COR-L47 (cell line): ENCODE results near the gene ACTR1B.
"Not testable (repeated sequence)": the region's sequence is repeated elsewhere in the genome, so short reads cannot be mapped to it uniquely, and the experiment has no call there.

Source experiments
- DNase-seq: peaks from one replicate; lab custom pipeline; 2025; lab: John Stamatoyannopoulos, UW

Gene ACTR1B

GRCh38 chr2:97663962-97664635, at the start of gene ACTR1B:
TSS of gene ACTR1B (minus strand) at chr2:97664044. CDS start at chr2:97663890, 154 bp downstream.
- peak; percentile 99 for DNase-seq

GRCh38 chr2:97712693-97713295, 49.0 kb upstream of the ACTR1B start:
- no peak for DNase-seq

GRCh38 chr2:97712175-97712574, 48.3 kb upstream of the ACTR1B start:
- not testable (repeated sequence) for DNase-seq

GRCh38 chr2:97711394-97711711, 47.5 kb upstream of the ACTR1B start:
- no peak for DNase-seq

- no peak for DNase-seq
These were observed 44.8 kb upstream of the ACTR1B start for GRCh38 chr2:97708608-97709007.

GRCh38 chr2:97708048-97708380, 44.2 kb upstream of the ACTR1B start:
- DNase-seq: no peak

GRCh38 chr2:97707362-97708047, 43.7 kb upstream of the ACTR1B start:
- no peak for DNase-seq

- DNase-seq: no peak
These were observed 43.0 kb upstream of the ACTR1B start for GRCh38 chr2:97706708-97707345.

DNA sequence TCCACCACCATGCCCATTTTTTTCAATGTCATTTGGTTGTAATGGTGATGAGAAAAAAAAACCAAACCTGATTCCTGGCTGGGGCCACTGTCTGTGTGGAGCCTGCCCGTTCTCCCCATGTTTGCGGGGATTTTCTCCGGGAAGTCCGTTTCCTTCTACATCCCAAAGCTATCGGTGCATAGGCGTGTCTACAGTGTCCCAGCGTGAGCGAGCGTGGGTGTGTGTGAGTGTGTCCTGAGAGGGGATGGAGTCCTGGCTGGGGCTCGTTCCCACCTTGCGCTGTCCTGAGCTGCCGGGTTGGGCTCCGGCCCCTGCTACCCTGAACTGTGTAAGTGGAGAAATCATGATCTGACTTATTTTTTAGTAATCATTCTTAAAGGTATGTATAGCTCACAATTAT, 42.3 kb upstream of the ACTR1B start:
- no peak for DNase-seq

DNA sequence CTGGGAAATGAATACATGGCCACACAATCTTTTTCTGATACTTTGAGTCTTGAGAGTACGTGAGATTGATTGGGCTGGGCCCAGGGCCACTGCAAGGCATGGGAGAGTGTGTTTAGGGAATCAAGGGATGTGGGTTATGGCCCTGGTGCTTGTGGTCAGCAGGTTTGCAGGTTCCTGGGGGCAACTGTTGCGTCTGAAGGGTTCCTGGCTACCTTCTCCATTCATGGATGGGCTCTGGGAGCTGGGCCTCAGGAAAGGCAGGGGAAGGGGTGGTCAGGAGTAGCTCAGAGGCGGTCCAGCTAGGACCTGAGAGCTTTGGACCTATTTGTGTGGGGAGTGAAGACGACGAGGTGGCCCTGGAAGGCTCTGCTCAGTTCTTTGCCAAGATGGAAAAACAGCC, 41.1 kb upstream of the ACTR1B start:
- DNase-seq: no peak

DNA sequence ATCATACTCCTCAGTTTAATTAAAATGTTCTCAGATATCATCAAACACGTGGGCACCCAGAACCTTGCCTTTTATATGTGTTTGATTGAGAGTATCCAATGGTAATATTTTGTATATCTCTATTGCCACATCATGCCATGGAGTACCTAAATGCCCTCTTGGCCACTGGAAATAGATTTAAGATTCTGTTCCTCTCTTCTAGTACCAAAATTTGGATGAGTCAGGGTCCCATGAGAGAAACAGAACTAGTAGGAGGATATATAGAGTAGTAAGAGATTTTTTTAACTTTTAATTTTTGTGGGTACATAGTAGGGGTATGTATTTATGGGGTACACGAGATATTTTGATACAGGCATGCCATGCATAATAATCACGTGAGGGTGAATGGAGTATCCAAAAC, 39.9 kb upstream of the ACTR1B start:
- no peak for DNase-seq

DNA sequence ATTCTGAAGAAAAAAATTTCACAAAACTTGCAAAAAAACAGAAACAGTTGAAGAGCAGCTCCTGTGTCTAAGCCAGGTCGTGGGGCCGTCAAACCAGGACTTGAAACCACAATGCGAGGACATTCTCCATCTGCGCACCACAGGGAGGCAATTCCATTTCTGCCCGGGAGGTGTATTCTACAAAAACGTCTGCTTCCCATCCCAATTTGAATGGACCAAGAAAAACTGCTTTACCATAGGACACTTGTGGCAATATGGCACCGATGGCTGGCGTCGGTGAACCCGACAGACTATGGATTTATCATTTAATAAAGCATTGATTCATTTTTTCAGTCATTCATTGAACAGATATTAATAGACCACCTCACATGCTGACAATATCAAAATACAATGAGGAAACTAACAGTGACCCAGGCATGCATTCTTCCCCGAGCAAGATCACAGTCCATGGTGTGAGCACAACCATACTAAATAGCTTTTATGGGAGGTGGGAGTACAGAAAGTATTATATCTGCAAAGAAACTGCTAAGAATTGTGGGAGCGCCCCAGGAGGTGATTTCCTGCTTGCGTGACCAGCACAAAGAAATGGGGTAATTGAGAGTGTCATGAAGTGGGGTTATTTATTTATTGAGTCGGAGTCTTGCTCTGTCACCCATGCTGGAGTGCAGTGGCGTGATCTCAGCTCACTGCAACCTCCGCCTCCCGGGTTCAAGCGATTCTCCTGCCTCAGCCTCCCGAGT, 39.1 kb upstream of the ACTR1B start:
- DNase-seq: no peak

DNA sequence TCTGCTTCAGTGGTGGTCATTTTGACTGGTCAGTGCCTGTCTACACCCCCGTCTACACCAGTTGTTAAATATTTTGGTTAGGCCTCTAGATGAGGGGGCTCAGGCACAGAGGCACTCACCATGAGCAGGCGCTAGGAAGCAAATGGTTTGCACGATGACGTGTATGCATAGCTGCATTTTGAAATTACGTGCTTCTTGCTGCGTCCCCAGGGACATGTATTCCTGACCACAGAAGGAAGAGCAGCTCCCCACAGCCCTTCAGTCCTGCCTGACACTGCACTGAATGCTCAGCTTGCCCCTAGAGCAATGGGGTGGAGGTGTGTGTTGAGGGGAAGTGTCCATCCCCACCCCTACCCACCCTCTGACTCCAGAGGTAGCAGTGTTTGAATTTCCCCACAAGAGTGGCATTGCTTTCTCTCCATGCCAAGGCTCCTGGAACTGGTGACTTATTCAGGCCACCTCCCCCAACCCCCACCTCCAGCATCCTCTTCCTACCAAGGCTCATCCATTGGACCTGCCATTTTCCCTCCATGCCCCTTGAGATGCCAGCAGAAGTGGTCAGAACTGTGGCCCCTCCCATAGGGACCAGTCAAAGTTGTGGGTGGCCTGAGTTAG, 38.1 kb upstream of the ACTR1B start:
- no peak for DNase-seq

DNA sequence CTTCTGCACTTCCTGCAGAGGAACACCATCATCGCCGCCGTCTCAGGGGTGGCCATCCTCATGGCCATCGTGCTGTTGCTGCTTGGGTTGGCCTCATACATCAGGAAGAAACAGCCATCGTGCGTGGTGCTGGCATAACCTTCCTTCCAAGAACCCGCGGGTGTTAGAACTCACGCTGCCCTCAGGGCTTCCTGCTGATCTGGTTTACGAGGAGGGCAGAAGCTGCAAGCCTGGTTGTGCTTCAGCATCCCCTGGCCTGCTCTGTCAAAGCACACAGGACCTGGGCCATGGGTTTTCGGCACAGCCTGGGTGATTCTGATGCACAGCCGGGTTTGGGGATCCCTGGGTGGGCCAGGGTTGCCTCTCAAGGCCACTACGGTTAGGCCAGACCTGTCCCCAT, 37.3 kb upstream of the ACTR1B start:
- DNase-seq: no peak

DNA sequence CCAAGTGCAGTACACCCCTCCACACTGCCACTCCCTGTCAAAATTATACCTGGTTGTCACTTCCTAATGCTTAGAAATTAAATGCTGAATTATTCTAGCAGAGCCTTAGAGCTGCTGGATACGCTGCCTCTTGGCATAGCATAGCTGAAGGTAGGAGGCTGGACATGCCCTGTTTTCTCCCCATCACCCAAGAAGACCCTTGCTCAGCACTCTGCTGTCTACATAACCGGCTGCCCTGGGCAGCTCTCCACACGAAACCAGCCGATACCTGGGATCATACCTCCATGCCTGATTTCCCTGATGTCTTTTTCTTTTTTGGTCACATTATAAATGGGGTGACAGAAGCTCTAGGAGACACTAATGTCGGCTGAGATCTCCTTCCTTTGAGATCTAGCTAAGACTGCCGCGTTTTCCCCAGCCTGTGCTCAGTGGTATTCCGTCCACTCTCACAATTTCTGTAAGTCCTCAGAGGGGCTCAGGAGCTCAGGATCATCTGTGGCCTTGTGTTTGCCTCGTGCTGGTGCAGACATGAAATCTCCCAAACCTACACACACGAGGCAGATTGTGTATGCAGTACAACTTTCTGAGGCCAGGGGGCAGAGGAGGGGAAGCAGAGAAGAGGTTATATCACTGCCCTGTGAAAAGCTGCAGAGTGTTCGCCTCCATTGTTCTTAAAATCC, 36.1 kb upstream of the ACTR1B start:
- DNase-seq: peak; percentile 43

GRCh38 chr2:97698530-97698929, 34.7 kb upstream of the ACTR1B start:
- no peak for DNase-seq

DNA sequence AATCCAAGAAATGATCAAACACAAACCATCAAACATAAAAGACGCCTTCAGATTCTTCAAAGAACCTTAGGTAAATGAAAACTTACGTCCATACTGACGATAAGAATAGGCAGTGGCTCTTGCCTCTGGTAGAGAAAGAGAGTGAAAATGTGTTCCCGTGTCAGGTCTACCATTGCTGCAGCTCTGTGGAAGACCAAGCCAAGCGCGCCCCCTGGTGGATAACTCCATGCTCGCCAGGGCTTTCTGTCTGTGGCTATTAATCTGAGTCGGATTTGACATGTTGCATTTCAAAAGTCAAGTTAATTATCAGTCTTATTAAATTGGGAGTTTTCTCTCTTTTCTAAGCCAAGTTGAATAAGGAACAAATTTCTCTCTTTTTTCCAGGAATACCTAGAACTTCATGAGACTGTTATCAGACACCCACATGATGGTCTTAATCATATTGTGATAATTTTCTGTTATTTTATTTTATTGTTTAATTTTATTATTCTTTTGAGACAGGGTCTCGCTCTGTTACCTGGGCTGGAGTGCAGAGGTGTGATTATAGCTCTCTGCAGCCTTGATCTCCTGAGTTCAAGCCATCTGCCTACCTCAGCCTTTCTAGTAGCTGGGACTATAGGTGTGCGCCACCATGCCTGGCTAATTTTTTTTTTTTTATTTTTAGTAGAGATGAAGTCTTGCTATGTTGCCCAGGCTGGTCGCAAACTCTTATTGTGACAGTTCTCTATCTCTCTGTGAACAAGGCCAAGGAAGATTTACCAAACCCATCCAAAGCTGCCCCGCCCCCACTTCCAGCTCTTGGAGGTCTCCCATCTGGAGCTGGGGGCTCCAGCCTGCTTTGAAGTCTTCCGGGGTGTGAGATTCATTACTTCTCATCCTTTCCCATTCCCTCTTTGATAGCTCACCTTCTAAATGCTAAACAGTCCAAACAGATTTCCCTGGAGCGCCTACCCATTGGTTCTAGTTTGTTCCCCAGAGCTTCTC, 33.7 kb upstream of the ACTR1B start:
- DNase-seq: peak; percentile 79

GRCh38 chr2:97695744-97696143, 31.9 kb upstream of the ACTR1B start:
- no peak for DNase-seq

DNA sequence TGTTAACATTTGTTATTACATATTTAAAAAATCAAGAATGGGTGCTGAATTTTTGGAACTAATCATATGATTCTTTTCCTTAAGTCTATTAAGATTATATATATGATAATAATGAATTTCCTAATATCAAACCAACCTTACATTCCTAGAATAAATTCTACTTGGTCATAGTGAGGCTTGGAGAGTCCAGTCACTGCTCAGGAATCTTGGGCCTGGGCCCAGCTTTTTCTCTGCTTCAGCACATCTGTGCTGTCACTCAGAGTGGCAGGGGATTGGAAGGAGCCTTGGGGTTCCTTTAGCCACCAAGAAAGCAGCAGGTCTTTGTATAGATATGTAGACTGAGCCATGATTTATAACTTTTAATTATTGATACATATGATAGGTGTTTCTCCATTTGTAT, 29.6 kb upstream of the ACTR1B start:
- no peak for DNase-seq

DNA sequence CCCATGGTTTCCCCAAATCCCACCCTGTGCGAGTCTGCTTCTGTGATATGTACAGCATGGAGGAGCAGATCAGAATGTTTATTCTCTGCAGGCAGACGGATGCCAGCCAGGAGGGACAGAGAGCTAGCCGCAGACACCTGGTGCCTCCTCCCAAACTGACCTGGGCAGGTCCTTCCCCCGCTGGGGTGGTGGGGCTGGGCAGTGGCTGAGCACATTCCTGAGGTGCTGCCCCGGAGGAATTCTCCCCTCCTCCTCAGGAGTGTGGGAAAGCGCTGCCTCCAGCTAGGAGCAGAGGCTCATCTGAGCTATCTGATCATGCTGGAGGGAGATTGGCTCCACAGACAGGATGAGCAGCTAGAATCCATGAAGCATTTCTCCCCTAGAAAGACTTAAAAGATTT, 27.3 kb upstream of the ACTR1B start:
- no peak for DNase-seq
